Ovary (tissue), 9 donors: ENCODE data around the gene AP1AR. TPM values are rescaled to one million over a fixed set of nuclear protein-coding genes. Genes with fewer than 3 reads are reported as not detected.

Experiments used
- DNase-seq, 5 donors: peaks; one replicate each; pipeline ENCODE4 v3.0.0-alpha.2; 2019 to 2020
- H3K27ac ChIP-seq, 2 donors: fragments of 200-600 bp; one replicate each; pipeline versions ENCODE4 v1.5.1 to v1.8.0; 2019 to 2022
- H3K27me3 ChIP-seq: fragments of 200-600 bp; one replicate; pipeline ENCODE4 v1.8.0; 2022
- H3K36me3 ChIP-seq: fragments of 200-600 bp; sonication (generic); one replicate; pipeline ENCODE4 v1.5.1; 2019
- H3K4me1 ChIP-seq: one replicate; pipeline ENCODE4 v1.8.1; 2013; ENCODE audit warnings: mild to moderate bottlenecking, moderate library complexity; ENCODE audit not compliant: insufficient read depth
- H3K4me3 ChIP-seq: fragments of 200-600 bp; sonication (generic); one replicate; pipeline ENCODE4 v1.5.1; 2017
- H3K9me3 ChIP-seq, 2 donors: fragments of 200-600 bp in 1 of 2; sonication (generic) in 1 of 2; one replicate each; pipeline versions ENCODE4 v1.5.1 to v1.8.1; 2013 to 2019; ENCODE audit warnings: mild to moderate bottlenecking in 1 of 2, moderate library complexity in 1 of 2
- CTCF ChIP-seq, 3 donors: fragments of 450-650 bp in 2 of 3; fragments of 200-600 bp in 1 of 3; IDR thresholded peaks; one replicate each; pipeline versions ENCODE4 v1.5.1 to v1.8.0; 2016 to 2022; ENCODE audit warnings: antibody characterized with exemption in 3 of 3, mild to moderate bottlenecking in 1 of 3
- EP300 ChIP-seq: sonication (generic); formaldehyde crosslinking; IDR thresholded peaks from one replicate; pipeline ENCODE4 v1.6.1; 2017; ENCODE audit warnings: antibody characterized with exemption
- POLR2A ChIP-seq: fragments of 450-650 bp; IDR thresholded peaks from one replicate; pipeline ENCODE4 v1.6.1; 2017; ENCODE audit warnings: antibody characterized with exemption, mild to moderate bottlenecking, moderate library complexity
- WGBS, 3 donors: extraction: QIAGEN DNeasy Blood & Tissue Kit in 1 of 3; methylation state at CpG; one replicate each; pipeline versions ENCODE4 v1.1.5 to v1.1.7; 2013 to 2017; 5-methylcytosine and 5-hydroxymethylcytosine counted together
- intact Hi-C, 4 donors: fragments of 100-400 bp; cut with DNase I; formaldehyde crosslinking; loops; one replicate each; pipeline versions ENCODE4 v1.11.0 to v1.15.1; 2022 to 2023
- polyA plus RNA-seq, 2 donors: library from polyadenylated mRNA; stranded (reverse); fragments of 200-250 nt in 1 of 2; fragments of 350-450 nt in 1 of 2; fragmentation: Illumina TruSeq in 1 of 2; extraction: RNeasy Lipid Tissue Mini Kit (QIAGEN cat#74804) in 1 of 2; gene quantifications; one replicate each; pipeline ENCODE4 v1.2.3, GENCODE V29; 2013 to 2014
- total RNA-seq, 7 donors: library from RNA; depleted of rRNA in 2 of 7; stranded (reverse); fragments of >200 nt in 2 of 7; fragmentation: NEBNext Ultra II Directional in 3 of 7; extraction: Animal tissue kit (Norgen Biotek cat#: 25700) in 3 of 7; gene quantifications; one replicate each; pipeline versions ENCODE4 v1.1.0 to v1.2.4, GENCODE V29; 2016 to 2023
- donor health status: DM: no; HTN: no; CAD: no; lungs with moderate emphysema.
- donor health status: DM: no; HTN: no; CAD: no.
- donor health status: Bipolar disorder and iron deficiency.
- donor health status: DM: yes; HTN: yes; CAD: no.
- donor health status: DM: no; HTN: no; CAD: no.
- donor health status: DM: yes; HTN: yes; CAD: no.

Gene AP1AR
- total and polyA plus RNA-seq, 9 donors: 9.1 to 27.0 (median 18.3) TPM

- WGBS, 3 donors: 36 to 56% (median 48%) methylated on average over 1 of the region's 1 CpG
Observed at GRCh38 chr4:112196461-112196860, 35.1 kb upstream of the AP1AR start.

GRCh38 chr4:112199041-112199440 is 32.5 kb upstream of the AP1AR start:
- Histone ChIP-seq H3K36me3 (no peaks in the 10 kb centered on the region), H3K4me1 (no peaks in the 10 kb centered on the region), H3K4me3 (no peak overlapping the region), H3K27ac (no peak overlapping the region), H3K9me3 (no peaks in the 10 kb centered on the region), H3K27me3 (no peaks in the 10 kb centered on the region)
- no peak for DNase-seq
- WGBS, 3 donors: 71 to 91% (median 83%) methylated on average over 1 of the region's 1 CpG
- TF ChIP-seq CTCF (IDR thresholded peaks at IDR 0.05): no peak
- TF ChIP-seq EP300: no peak
- TF ChIP-seq POLR2A: no peak
- intact Hi-C loops: no loop called here

More at GRCh38 chr4:112196461-112196860, 35.1 kb upstream of the AP1AR start:
- no peaks in the 10 kb centered on the region for H3K36me3 ChIP-seq
- intact Hi-C loops: no loop called here
- H3K27me3 ChIP-seq: no peaks in the 10 kb centered on the region
- no peak for TF ChIP-seq CTCF (IDR thresholded peaks at IDR 0.05)
- TF ChIP-seq POLR2A: no peak
- TF ChIP-seq EP300: no peak
- no peak for DNase-seq
- H3K4me3 ChIP-seq: no peak overlapping the region
- no peaks in the 10 kb centered on the region for H3K4me1 ChIP-seq
- no peak overlapping the region for H3K27ac ChIP-seq
- H3K9me3 ChIP-seq: no peaks in the 10 kb centered on the region

- intact Hi-C loops: no loop called here
- H3K27ac ChIP-seq: no peak overlapping the region
- no peak overlapping the region for H3K4me3 ChIP-seq
- TF ChIP-seq CTCF (IDR thresholded peaks at IDR 0.05) (no peak), EP300 (no peak), POLR2A (no peak)
- H3K36me3 ChIP-seq: no peaks in the 10 kb centered on the region
- no peaks in the 10 kb centered on the region for H3K27me3 ChIP-seq
- WGBS, 3 donors: 48 to 50% (median 49%) methylated on average over 4 of the region's 4 CpGs
- H3K4me1 ChIP-seq: no peaks in the 10 kb centered on the region
- H3K9me3 ChIP-seq: no peaks in the 10 kb centered on the region
- DNase-seq: no peak
Observed at GRCh38 chr4:112201915-112202505, 29.6 kb upstream of the AP1AR start.

- H3K36me3 ChIP-seq: no peaks in the 10 kb centered on the region
- H3K27ac ChIP-seq: no peak overlapping the region
- no peak for DNase-seq
- TF ChIP-seq CTCF (IDR thresholded peaks at IDR 0.05): no peak
- TF ChIP-seq POLR2A: no peak
- TF ChIP-seq EP300: no peak
- intact Hi-C loops: no loop called here
- H3K27me3 ChIP-seq: no peaks in the 10 kb centered on the region
- no peaks in the 10 kb centered on the region for H3K4me1 ChIP-seq
- H3K9me3 ChIP-seq: no peaks in the 10 kb centered on the region
- no peak overlapping the region for H3K4me3 ChIP-seq
- 72 to 79% (median 74%) methylated on average over 1 of the region's 1 CpG for WGBS, 3 donors
Observed at GRCh38 chr4:112203593-112203992, 28.0 kb upstream of the AP1AR start.
